Stimulated activated naive CD8-positive, alpha-beta T cell treated with anti-CD3 and anti-CD28 coated beads, Interleukin-15, Interleukin-2, amounts not matched to agents 100 ng/mL and 50 ng/mL, for 24 hours (primary cell): ENCODE data around the gene CRISPLD2.

Experiments
- H3K27ac Mint-ChIP-seq: one replicate; pipeline ENCODE4 v1.8.0; 2021; ENCODE audit warnings: mild to moderate bottlenecking, mixed read lengths
- H3K27me3 Mint-ChIP-seq: one replicate; pipeline ENCODE4 v1.8.0; 2021; ENCODE audit warnings: mixed read lengths
- H3K36me3 Mint-ChIP-seq: one replicate; pipeline ENCODE4 v1.8.0; 2021; ENCODE audit warnings: low read depth, mixed read lengths
- H3K4me1 Mint-ChIP-seq: one replicate; pipeline ENCODE4 v1.8.0; 2021; ENCODE audit warnings: low read depth, mixed read lengths
- H3K4me3 Mint-ChIP-seq: one replicate; pipeline ENCODE4 v1.8.0; 2021; ENCODE audit warnings: mild to moderate bottlenecking, mixed read lengths
- H3K9me3 Mint-ChIP-seq: one replicate; pipeline ENCODE4 v1.8.0; 2021; ENCODE audit warnings: mixed read lengths

The CRISPLD2 gene

GRCh38 chr16:84883301-84883700, 63.5 kb downstream of the CRISPLD2 start:
- Mint-ChIP-seq H3K4me3 (no peak overlapping the region), H3K27me3 (peaks cover 13% of the 10 kb centered on the region), H3K4me1 (no peaks in the 10 kb centered on the region), H3K27ac (no peak overlapping the region), H3K36me3 (no peaks in the 10 kb centered on the region), H3K9me3 (no peaks in the 10 kb centered on the region)

- Mint-ChIP-seq H3K27ac (no peak overlapping the region), H3K4me1 (no peaks in the 10 kb centered on the region), H3K27me3 (peaks cover 13% of the 10 kb centered on the region), H3K36me3 (no peaks in the 10 kb centered on the region), H3K9me3 (no peaks in the 10 kb centered on the region), H3K4me3 (no peak overlapping the region)
Observed at GRCh38 chr16:84884246-84884595, 64.4 kb downstream of the CRISPLD2 start.

GRCh38 chr16:84884596-84885341, 65.0 kb downstream of the CRISPLD2 start:
- Mint-ChIP-seq H3K4me1 (no peaks in the 10 kb centered on the region), H3K36me3 (no peaks in the 10 kb centered on the region), H3K27ac (no peak overlapping the region), H3K9me3 (no peaks in the 10 kb centered on the region), H3K4me3 (no peak overlapping the region), H3K27me3 (peaks cover 13% of the 10 kb centered on the region)

GRCh38 chr16:84885342-84885910, 65.6 kb downstream of the CRISPLD2 start:
- H3K27ac Mint-ChIP-seq = no peak overlapping the region

GRCh38 chr16:84886497-84887090, 66.8 kb downstream of the CRISPLD2 start:
- Mint-ChIP-seq H3K9me3 (no peaks in the 10 kb centered on the region), H3K4me1 (no peaks in the 10 kb centered on the region), H3K4me3 (no peak overlapping the region), H3K27me3 (peaks cover 13% of the 10 kb centered on the region), H3K27ac (no peak overlapping the region), H3K36me3 (no peaks in the 10 kb centered on the region)

More at GRCh38 chr16:84885342-84885910, 65.6 kb downstream of the CRISPLD2 start:
- no peaks in the 10 kb centered on the region for H3K4me1 Mint-ChIP-seq
- no peaks in the 10 kb centered on the region for H3K36me3 Mint-ChIP-seq
- peaks cover 13% of the 10 kb centered on the region for H3K27me3 Mint-ChIP-seq
- H3K9me3 Mint-ChIP-seq = no peaks in the 10 kb centered on the region
- H3K4me3 Mint-ChIP-seq = no peak overlapping the region

- no peaks in the 10 kb centered on the region for H3K36me3 Mint-ChIP-seq
- H3K27ac Mint-ChIP-seq = no peak overlapping the region
- no peak overlapping the region for H3K4me3 Mint-ChIP-seq
- no peaks in the 10 kb centered on the region for H3K9me3 Mint-ChIP-seq
- no peaks in the 10 kb centered on the region for H3K4me1 Mint-ChIP-seq
- H3K27me3 Mint-ChIP-seq = peaks cover 8% of the 10 kb centered on the region
Observed at GRCh38 chr16:84887207-84887606, 67.4 kb downstream of the CRISPLD2 start.

GRCh38 chr16:84888450-84888849, 68.7 kb downstream of the CRISPLD2 start:
- no peaks in the 10 kb centered on the region for H3K4me1 Mint-ChIP-seq
- no peaks in the 10 kb centered on the region for H3K9me3 Mint-ChIP-seq
- no peak overlapping the region for H3K4me3 Mint-ChIP-seq
- H3K36me3 Mint-ChIP-seq = no peaks in the 10 kb centered on the region
- peaks cover 8% of the 10 kb centered on the region for H3K27me3 Mint-ChIP-seq
- no peak overlapping the region for H3K27ac Mint-ChIP-seq

GRCh38 chr16:84889066-84889465, 69.3 kb downstream of the CRISPLD2 start:
- Mint-ChIP-seq H3K9me3 (no peaks in the 10 kb centered on the region), H3K4me1 (no peaks in the 10 kb centered on the region), H3K36me3 (no peaks in the 10 kb centered on the region), H3K27me3 (peaks cover 11% of the 10 kb centered on the region), H3K4me3 (no peak overlapping the region), H3K27ac (no peak overlapping the region)

GRCh38 chr16:84890427-84890826, 70.6 kb downstream of the CRISPLD2 start:
- H3K27me3 Mint-ChIP-seq = peaks cover 12% of the 10 kb centered on the region
- no peaks in the 10 kb centered on the region for H3K36me3 Mint-ChIP-seq
- H3K4me1 Mint-ChIP-seq = no peaks in the 10 kb centered on the region
- H3K9me3 Mint-ChIP-seq = no peaks in the 10 kb centered on the region
- no peak overlapping the region for H3K4me3 Mint-ChIP-seq
- H3K27ac Mint-ChIP-seq = no peak overlapping the region

GRCh38 chr16:84891149-84891795, 71.5 kb downstream of the CRISPLD2 start:
- no peaks in the 10 kb centered on the region for H3K9me3 Mint-ChIP-seq
- H3K27me3 Mint-ChIP-seq = peaks cover 10% of the 10 kb centered on the region
- no peak overlapping the region for H3K4me3 Mint-ChIP-seq
- no peaks in the 10 kb centered on the region for H3K4me1 Mint-ChIP-seq
- no peaks in the 10 kb centered on the region for H3K36me3 Mint-ChIP-seq
- H3K27ac Mint-ChIP-seq = no peak overlapping the region

- peaks cover 6% of the 10 kb centered on the region for H3K27me3 Mint-ChIP-seq
- H3K9me3 Mint-ChIP-seq = no peaks in the 10 kb centered on the region
- H3K4me1 Mint-ChIP-seq = no peaks in the 10 kb centered on the region
- no peak overlapping the region for H3K4me3 Mint-ChIP-seq
- H3K36me3 Mint-ChIP-seq = no peaks in the 10 kb centered on the region
- H3K27ac Mint-ChIP-seq = no peak overlapping the region
Observed at GRCh38 chr16:84892097-84892496, 72.3 kb downstream of the CRISPLD2 start.

GRCh38 chr16:84893467-84893848, 73.7 kb downstream of the CRISPLD2 start:
- H3K36me3 Mint-ChIP-seq = no peaks in the 10 kb centered on the region
- H3K27ac Mint-ChIP-seq = no peak overlapping the region

GRCh38 chr16:84893849-84894599, 74.2 kb downstream of the CRISPLD2 start:
- H3K4me3 Mint-ChIP-seq = no peak overlapping the region
- H3K27ac Mint-ChIP-seq = no peak overlapping the region
- no peaks in the 10 kb centered on the region for H3K36me3 Mint-ChIP-seq
- no peaks in the 10 kb centered on the region for H3K9me3 Mint-ChIP-seq
- peaks cover 11% of the 10 kb centered on the region for H3K27me3 Mint-ChIP-seq
- no peaks in the 10 kb centered on the region for H3K4me1 Mint-ChIP-seq

More at GRCh38 chr16:84893467-84893848, 73.7 kb downstream of the CRISPLD2 start:
- H3K27me3 Mint-ChIP-seq = peaks cover 8% of the 10 kb centered on the region
- no peaks in the 10 kb centered on the region for H3K9me3 Mint-ChIP-seq
- H3K4me1 Mint-ChIP-seq = no peaks in the 10 kb centered on the region
- H3K4me3 Mint-ChIP-seq = no peak overlapping the region

- no peaks in the 10 kb centered on the region for H3K4me1 Mint-ChIP-seq
- peaks cover 14% of the 10 kb centered on the region for H3K27me3 Mint-ChIP-seq
- H3K9me3 Mint-ChIP-seq = no peaks in the 10 kb centered on the region
- H3K4me3 Mint-ChIP-seq = no peak overlapping the region
- no peaks in the 10 kb centered on the region for H3K36me3 Mint-ChIP-seq
- H3K27ac Mint-ChIP-seq = no peak overlapping the region
Observed at GRCh38 chr16:84895016-84895415, 75.2 kb downstream of the CRISPLD2 start.

GRCh38 chr16:84896847-84897246, 77.1 kb downstream of the CRISPLD2 start:
- Mint-ChIP-seq H3K4me3 (no peak overlapping the region), H3K9me3 (no peaks in the 10 kb centered on the region), H3K27me3 (peaks cover 14% of the 10 kb centered on the region), H3K36me3 (no peaks in the 10 kb centered on the region), H3K27ac (no peak overlapping the region), H3K4me1 (no peaks in the 10 kb centered on the region)
